22Rv1 (cell line): ENCODE measurements around the gene TRIM69.

Source experiments
- CTCF ChIP-seq: fragments of 450-650 bp; IDR thresholded peaks from 2 replicates; pipeline ENCODE4 v1.5.1; 2017; ENCODE audit warnings: mild to moderate bottlenecking
- ZFX ChIP-seq: fragments of 450-650 bp; IDR thresholded peaks from 2 replicates; pipeline ENCODE4 v1.6.1; 2017; ENCODE audit warnings: antibody characterized with exemption, borderline replicate concordance

DNA sequence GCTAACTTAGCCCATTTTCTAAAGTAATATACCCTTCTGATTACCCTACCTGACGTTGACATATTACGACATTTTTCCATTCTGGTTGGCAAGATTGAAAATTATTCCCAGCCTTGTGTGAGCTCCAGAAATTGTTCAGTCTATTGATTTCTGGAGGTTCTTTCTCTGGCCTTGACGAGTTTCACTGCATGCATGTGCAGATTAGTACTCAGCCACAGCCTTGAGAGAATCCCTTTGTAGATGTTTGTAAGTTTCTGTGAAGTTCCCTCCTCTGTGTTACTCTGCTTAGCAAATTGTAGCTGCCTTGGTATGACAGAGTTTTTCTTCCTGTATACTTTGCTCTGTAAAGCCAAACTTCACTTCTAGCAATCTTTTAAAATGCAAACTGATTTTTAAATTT is 27.5 kb downstream of the TRIM69 start:
- TF ChIP-seq CTCF (no peak), ZFX (no peak)
